ENCODE data around the gene ADGRB2. TPM values are rescaled to one million over a fixed set of nuclear protein-coding genes. Genes with fewer than 3 reads are reported as not detected.
A peak's percentile ranks its signal among the peaks of the same experiment; 100 is the strongest.

Gene ADGRB2
- total RNA-seq, 1 donor from 2014 or later: 14.2 TPM

DNA sequence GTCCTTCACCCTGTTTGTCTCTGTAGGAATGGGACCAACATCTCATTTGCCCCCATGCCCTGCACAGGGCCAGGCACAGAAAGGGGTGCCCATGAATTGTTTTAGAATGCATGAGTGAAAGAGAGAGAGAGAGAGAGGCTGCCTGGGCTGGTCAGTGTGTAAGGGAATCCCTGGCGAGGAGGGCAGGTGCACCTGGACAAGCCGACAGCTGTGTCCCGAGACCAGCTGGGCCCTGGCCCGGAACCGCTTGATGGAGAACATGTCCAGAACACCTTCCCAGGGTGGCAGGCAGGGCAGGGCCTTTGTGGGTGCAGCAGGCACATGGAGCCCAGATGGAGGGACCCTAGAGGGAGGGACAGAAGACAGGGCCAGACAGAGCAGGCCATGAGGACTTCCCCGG, 28.9 kb upstream of the ADGRB2 start:
- peaks cover 6% of the 10 kb centered on the region for H3K4me1 Mint-ChIP-seq (ENCODE audit: unreplicated experiment)
- TF ChIP-seq, protein P1, sequence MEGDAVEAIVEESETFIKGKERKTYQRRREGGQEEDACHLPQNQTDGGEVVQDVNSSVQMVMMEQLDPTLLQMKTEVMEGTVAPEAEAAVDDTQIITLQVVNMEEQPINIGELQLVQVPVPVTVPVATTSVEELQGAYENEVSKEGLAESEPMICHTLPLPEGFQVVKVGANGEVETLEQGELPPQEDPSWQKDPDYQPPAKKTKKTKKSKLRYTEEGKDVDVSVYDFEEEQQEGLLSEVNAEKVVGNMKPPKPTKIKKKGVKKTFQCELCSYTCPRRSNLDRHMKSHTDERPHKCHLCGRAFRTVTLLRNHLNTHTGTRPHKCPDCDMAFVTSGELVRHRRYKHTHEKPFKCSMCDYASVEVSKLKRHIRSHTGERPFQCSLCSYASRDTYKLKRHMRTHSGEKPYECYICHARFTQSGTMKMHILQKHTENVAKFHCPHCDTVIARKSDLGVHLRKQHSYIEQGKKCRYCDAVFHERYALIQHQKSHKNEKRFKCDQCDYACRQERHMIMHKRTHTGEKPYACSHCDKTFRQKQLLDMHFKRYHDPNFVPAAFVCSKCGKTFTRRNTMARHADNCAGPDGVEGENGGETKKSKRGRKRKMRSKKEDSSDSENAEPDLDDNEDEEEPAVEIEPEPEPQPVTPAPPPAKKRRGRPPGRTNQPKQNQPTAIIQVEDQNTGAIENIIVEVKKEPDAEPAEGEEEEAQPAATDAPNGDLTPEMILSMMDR (conservative IDR thresholded peaks at IDR 0.05): no peak
- peaks cover 19% of the 10 kb centered on the region for H3K27me3 Mint-ChIP-seq
- no peak overlapping the region for H3K4me3 Mint-ChIP-seq
- H3K27ac Mint-ChIP-seq: no peak overlapping the region
- no peaks in the 10 kb centered on the region for H3K36me3 Mint-ChIP-seq
- no peak for DNase-seq (ENCODE audit: extremely low spot score, unreplicated experiment)
- no peaks in the 10 kb centered on the region for H3K9me3 Mint-ChIP-seq

DNA sequence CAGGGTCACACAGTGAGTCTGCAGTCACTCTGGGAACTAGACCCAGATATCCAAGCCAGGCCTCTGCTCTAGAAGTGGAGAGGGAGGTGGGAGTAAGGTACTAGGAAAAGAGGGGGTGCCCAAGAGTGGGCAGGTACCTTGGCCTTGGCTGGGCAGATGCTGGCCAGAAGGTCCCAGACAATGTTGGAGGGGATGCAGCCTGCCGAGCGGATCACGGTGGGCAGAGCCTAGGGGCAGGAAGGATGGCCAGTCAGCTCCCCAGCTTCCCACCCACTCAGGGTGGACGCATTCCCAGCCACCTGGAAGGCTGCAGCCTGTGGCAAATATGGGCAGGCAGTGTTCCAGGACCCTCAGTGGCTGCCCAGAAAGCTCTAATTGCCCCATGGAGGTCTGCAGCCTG, 28.4 kb upstream of the ADGRB2 start:
- TF ChIP-seq, protein P1 (conservative IDR thresholded peaks at IDR 0.05): no peak

DNA sequence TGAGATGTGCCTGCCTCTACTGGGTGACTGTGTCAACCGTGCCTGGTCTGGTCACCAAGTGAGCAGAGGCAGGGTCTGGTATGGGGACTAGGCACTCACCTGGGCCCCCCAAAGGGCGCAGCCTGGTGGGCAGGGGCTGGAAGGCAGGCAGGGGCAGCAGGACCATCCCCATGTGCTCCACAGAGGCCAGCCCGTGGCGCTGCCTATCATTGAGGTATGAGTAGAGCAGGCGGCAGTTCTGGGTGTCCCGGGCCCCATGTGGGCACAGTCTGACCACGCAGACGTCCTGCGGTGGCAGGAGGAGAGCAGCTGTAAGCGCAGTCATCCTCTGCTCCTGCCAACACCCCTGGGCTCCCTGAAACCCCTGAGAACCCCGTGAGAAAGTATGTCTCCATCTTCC, 28.0 kb upstream of the ADGRB2 start:
- Mint-ChIP-seq H3K27ac (no peak overlapping the region), H3K36me3 (no peaks in the 10 kb centered on the region), H3K4me3 (peak overlapping the region; percentile 31), H3K4me1 (ENCODE audit: unreplicated experiment) (peaks cover 12% of the 10 kb centered on the region), H3K9me3 (no peaks in the 10 kb centered on the region), H3K27me3 (peaks cover 13% of the 10 kb centered on the region)
- no peak for DNase-seq (ENCODE audit: extremely low spot score, unreplicated experiment)
- TF ChIP-seq, protein P1 (conservative IDR thresholded peaks at IDR 0.05): no peak

More for the DNA sequence above, 28.4 kb upstream of the ADGRB2 start:
- H3K4me1 Mint-ChIP-seq (ENCODE audit: unreplicated experiment): peaks cover 11% of the 10 kb centered on the region
- H3K4me3 Mint-ChIP-seq: no peak overlapping the region
- DNase-seq (ENCODE audit: extremely low spot score, unreplicated experiment): no peak
- H3K27ac Mint-ChIP-seq: no peak overlapping the region
- H3K27me3 Mint-ChIP-seq: peaks cover 18% of the 10 kb centered on the region
- no peaks in the 10 kb centered on the region for H3K36me3 Mint-ChIP-seq
- no peaks in the 10 kb centered on the region for H3K9me3 Mint-ChIP-seq

DNA sequence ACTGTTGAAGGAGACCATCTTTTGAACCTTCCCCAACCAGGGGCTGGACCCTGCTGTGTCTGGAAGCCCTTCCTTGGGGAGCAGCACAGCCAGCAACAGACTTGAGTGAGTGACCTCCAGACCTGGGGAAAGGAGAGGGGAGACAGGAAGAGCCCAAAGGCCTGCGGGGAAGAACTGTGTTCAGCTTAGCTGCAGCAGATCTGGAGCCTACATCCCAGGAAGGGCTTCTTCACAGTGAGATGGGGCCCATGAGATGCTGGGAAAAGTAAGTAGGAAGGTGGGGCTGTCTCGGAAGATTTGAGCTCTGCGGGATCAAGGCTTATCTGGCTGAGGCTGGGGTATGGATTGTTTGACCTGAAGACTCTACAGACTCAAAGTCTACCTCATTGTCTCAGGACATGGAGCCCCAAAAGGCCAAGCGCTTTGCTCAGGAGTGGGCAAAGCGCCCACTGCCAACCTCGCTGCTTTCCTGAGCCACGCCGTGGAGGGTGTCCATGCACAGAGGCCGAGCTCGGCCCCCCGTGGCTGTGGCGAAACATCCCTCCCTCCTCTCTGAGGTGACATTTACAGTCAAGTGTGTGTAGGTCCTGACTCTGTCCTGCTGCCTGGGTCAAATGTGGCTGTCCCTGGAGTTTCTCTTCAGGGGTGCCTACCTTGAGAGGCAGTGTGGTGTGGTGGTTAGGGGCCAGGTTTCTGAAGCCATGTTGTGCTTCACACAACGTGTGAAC, 27.2 kb upstream of the ADGRB2 start:
- peaks cover 13% of the 10 kb centered on the region for H3K27me3 Mint-ChIP-seq
- H3K27ac Mint-ChIP-seq: no peak overlapping the region
- peaks cover 12% of the 10 kb centered on the region for H3K4me1 Mint-ChIP-seq (ENCODE audit: unreplicated experiment)
- TF ChIP-seq, protein P1 (conservative IDR thresholded peaks at IDR 0.05): no peak
- H3K36me3 Mint-ChIP-seq: no peaks in the 10 kb centered on the region
- H3K4me3 Mint-ChIP-seq: peak overlapping the region; percentile 31
- no peak for DNase-seq (ENCODE audit: extremely low spot score, unreplicated experiment)
- H3K9me3 Mint-ChIP-seq: no peaks in the 10 kb centered on the region

DNA sequence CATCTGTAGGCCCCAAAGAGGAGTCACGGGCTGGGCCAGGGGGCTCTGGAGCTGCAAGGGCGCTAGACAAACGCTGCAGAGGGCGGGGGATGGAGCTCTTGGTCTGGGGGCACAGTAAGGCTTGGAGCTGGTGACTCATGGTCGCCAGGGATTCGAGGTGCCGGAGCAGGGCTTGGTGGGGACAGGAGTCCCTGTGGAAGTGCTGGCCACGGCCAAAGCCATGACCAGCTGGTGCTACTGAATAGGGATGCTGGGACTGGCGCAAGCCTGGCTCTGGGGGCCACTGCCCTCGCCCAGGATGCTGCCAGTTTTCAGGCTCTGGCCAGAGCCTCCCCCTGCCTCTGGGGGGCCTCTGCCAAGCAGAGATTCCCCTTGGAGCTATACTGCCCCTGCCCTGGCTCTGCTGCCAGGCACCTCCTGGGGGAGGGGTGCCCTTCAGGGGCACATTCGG, 26.5 kb upstream of the ADGRB2 start:
- DNase-seq (ENCODE audit: extremely low spot score, unreplicated experiment): no peak
- no peak overlapping the region for H3K4me3 Mint-ChIP-seq
- TF ChIP-seq, protein P1 (conservative IDR thresholded peaks at IDR 0.05): no peak
- H3K27me3 Mint-ChIP-seq: peaks cover 13% of the 10 kb centered on the region
- no peaks in the 10 kb centered on the region for H3K9me3 Mint-ChIP-seq
- H3K4me1 Mint-ChIP-seq (ENCODE audit: unreplicated experiment): peaks cover 18% of the 10 kb centered on the region
- H3K36me3 Mint-ChIP-seq: no peaks in the 10 kb centered on the region
- H3K27ac Mint-ChIP-seq: no peak overlapping the region

Data from type B pancreatic cell (in vitro differentiated cells).